ENCODE data around the gene TANGO2.

TANGO2 gene

GRCh38 chr22:20076627-20077172, 55.8 kb downstream of the TANGO2 start:
- no peak overlapping the region for H3K4me2 ChIP-seq (ENCODE audit: insufficient read depth, low read length)
- DNase-seq (no peak), ATAC-seq (ENCODE audit: insufficient read depth, low read depth) (no peak)
- TF ChIP-seq CTCF (IDR thresholded peaks at IDR 0.05; ENCODE audit: borderline replicate concordance, extremely low read depth, low read length, poor library complexity, severe bottlenecking) = no peak
- no peak for TF ChIP-seq EZH2 (IDR thresholded peaks at IDR 0.05; ENCODE audit: borderline replicate concordance, low read depth, low read length, severe bottlenecking)
- H3K27me3 ChIP-seq (ENCODE audit: insufficient read depth, low read length, poor library complexity) = no peaks in the 10 kb centered on the region
- no peaks in the 10 kb centered on the region for H3K9me3 ChIP-seq (ENCODE audit: insufficient read depth, low read length, severe bottlenecking)
- peaks cover 12% of the 10 kb centered on the region for H4K20me1 ChIP-seq (ENCODE audit: insufficient read depth, low read length)
- no peak overlapping the region for H3K27ac ChIP-seq (ENCODE audit: low read length)
- no peak overlapping the region for H2AFZ ChIP-seq (ENCODE audit: low read depth, low read length)
- no peak overlapping the region for H3K9ac ChIP-seq (ENCODE audit: low read depth, low read length)
- peaks cover 21% of the 10 kb centered on the region for H3K4me1 ChIP-seq (ENCODE audit: insufficient read depth, low read length)
- peaks cover 23% of the 10 kb centered on the region for H3K79me2 ChIP-seq (ENCODE audit: insufficient read depth, low read length)
- H3K4me3 ChIP-seq (ENCODE audit: low read depth in 1 of 2, low read length in 2 of 2) = no peak overlapping the region
- peaks cover 11% of the 10 kb centered on the region; the same call in 1 of the 2 replicates for H3K36me3 ChIP-seq (ENCODE audit: insufficient read depth, low read length)

DNA sequence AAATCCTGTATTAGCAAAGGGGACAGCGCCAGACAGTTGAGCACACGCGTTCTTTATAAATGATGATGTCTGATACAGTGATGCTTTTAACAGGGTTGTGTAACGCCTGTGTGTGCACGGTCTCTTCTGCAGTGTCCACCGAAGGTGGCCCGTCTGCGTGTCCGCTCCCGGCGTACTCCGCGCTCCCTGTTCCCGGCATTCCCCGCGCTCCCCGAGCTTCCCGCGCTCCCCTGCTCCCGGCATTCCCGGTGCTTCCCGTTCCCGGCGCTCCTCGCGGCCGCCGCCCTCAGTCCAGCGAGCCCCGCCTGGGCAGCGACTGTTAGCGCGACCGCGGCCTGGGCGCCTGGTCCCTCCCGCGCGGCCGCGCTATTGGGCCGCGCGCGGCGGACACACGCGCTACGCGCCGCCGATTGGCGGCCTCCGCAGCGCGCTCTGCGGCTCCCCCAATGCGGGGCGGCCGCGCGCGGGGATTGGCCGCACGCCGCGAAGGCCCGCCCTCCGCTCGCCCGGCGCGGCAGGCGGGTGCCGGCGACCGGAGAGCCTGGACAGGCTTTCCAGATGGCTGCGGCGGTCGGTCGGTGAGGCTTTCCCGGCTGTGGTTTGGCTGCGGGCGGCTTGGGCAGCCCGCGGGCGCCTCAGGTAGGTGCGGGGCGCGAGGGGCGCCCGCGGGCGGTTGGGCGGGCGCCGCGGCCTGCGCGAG, 59.0 kb downstream of the TANGO2 start, which contains the start of gene DGCR8:
DGCR8 (plus strand) TSS at position 497 of the 700 bp plus-strand sequence. CDS start 5,723 bp downstream, outside the sequence.
- peaks cover 55% of the 10 kb centered on the region for H3K79me2 ChIP-seq (ENCODE audit: insufficient read depth, low read length)
- peaks cover 39% of the 10 kb centered on the region for H4K20me1 ChIP-seq (ENCODE audit: insufficient read depth, low read length)
- H3K36me3 ChIP-seq (ENCODE audit: insufficient read depth, low read length) = peaks cover 38% of the 10 kb centered on the region
- peak within 1 kb of the TSS; percentile 97 for H3K4me2 ChIP-seq (ENCODE audit: insufficient read depth, low read length)
- H3K9me3 ChIP-seq (ENCODE audit: insufficient read depth, low read length, severe bottlenecking) = no peaks in the 10 kb centered on the region
- DNase-seq = peak; percentile 75
- ATAC-seq (ENCODE audit: insufficient read depth, low read depth) = peak; percentile 84
- peak within 1 kb of the TSS; percentile 85 for H3K9ac ChIP-seq (ENCODE audit: low read depth, low read length)
- H2AFZ ChIP-seq (ENCODE audit: low read depth, low read length) = peak within 1 kb of the TSS; percentile 85
- no peaks in the 10 kb centered on the region for H3K27me3 ChIP-seq (ENCODE audit: insufficient read depth, low read length, poor library complexity)
- peak within 1 kb of the TSS; percentile 83 for H3K27ac ChIP-seq (ENCODE audit: low read length)
- H3K4me3 ChIP-seq (ENCODE audit: low read depth in 1 of 2, low read length in 2 of 2) = peak within 1 kb of the TSS; percentile 70 to 76
- no peak for TF ChIP-seq EZH2 (IDR thresholded peaks at IDR 0.05; ENCODE audit: borderline replicate concordance, low read depth, low read length, severe bottlenecking)
- TF ChIP-seq CTCF (IDR thresholded peaks at IDR 0.05; ENCODE audit: borderline replicate concordance, extremely low read depth, low read length, poor library complexity, severe bottlenecking) = no peak
- H3K4me1 ChIP-seq (ENCODE audit: insufficient read depth, low read length) = peaks cover 53% of the 10 kb centered on the region

DNA sequence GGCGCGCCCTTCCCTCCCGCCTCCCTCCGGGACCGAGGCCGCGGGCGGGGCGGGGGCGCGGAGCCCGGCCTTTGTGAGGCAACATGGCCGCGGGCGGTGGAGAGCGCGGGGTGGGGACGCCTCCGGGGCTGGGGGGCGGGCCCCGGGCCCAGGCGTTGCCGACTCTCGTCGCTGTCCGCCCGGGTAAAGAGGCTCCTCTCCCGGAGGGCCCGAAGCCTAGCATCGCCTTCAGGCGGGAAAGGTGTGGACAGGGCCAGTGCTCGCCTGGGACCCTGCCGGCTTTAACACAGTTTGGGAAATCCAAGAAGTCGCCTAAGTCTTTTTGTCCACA, 59.5 kb downstream of the TANGO2 start:
- H2AFZ ChIP-seq (ENCODE audit: low read depth, low read length) = peak overlapping the region; percentile 71
- H3K36me3 ChIP-seq (ENCODE audit: insufficient read depth, low read length) = peaks cover 43% of the 10 kb centered on the region
- H3K4me2 ChIP-seq (ENCODE audit: insufficient read depth, low read length) = peak overlapping the region; percentile 97
- H3K27ac ChIP-seq (ENCODE audit: low read length) = peak overlapping the region; percentile 83
- no peak for TF ChIP-seq EZH2 (IDR thresholded peaks at IDR 0.05; ENCODE audit: borderline replicate concordance, low read depth, low read length, severe bottlenecking)
- H3K9ac ChIP-seq (ENCODE audit: low read depth, low read length) = peak overlapping the region; percentile 85
- H4K20me1 ChIP-seq (ENCODE audit: insufficient read depth, low read length) = peaks cover 44% of the 10 kb centered on the region
- peaks cover 60% of the 10 kb centered on the region for H3K79me2 ChIP-seq (ENCODE audit: insufficient read depth, low read length)
- H3K9me3 ChIP-seq (ENCODE audit: insufficient read depth, low read length, severe bottlenecking) = no peaks in the 10 kb centered on the region
- H3K4me1 ChIP-seq (ENCODE audit: insufficient read depth, low read length) = peaks cover 56% of the 10 kb centered on the region
- peak overlapping the region; percentile 70 to 76; a peak in 3 of 4 replicates for H3K4me3 ChIP-seq (ENCODE audit: low read depth in 1 of 2, low read length in 2 of 2)
- peak; percentile 75 for DNase-seq
- peak; percentile 68 for ATAC-seq (ENCODE audit: insufficient read depth, low read depth)
- no peaks in the 10 kb centered on the region for H3K27me3 ChIP-seq (ENCODE audit: insufficient read depth, low read length, poor library complexity)
